Ovary (tissue), 3 donors: ENCODE results near the gene RIMS1.
"Not testable (repeated sequence)": the region's sequence is repeated elsewhere in the genome, so short reads cannot be mapped to it uniquely, and the experiment has no call there.

Experiments
- EP300 ChIP-seq: sonication (generic); formaldehyde crosslinking; IDR thresholded peaks from one replicate; pipeline ENCODE4 v1.6.1; 2017; ENCODE audit warnings: antibody characterized with exemption
- POLR2A ChIP-seq: fragments of 450-650 bp; IDR thresholded peaks from one replicate; pipeline ENCODE4 v1.6.1; 2017; ENCODE audit warnings: antibody characterized with exemption, mild to moderate bottlenecking, moderate library complexity
- TF ChIP-seq, protein P1 (sequence below), 3 donors: fragments of 450-650 bp in 2 of 3; fragments of 200-600 bp in 1 of 3; IDR thresholded peaks; one replicate each; pipeline versions ENCODE4 v1.5.1 to v1.8.0; 2016 to 2022; ENCODE audit warnings: antibody characterized with exemption in 3 of 3, mild to moderate bottlenecking in 1 of 3
- donor health status: DM: no; HTN: no; CAD: no.

DNA sequence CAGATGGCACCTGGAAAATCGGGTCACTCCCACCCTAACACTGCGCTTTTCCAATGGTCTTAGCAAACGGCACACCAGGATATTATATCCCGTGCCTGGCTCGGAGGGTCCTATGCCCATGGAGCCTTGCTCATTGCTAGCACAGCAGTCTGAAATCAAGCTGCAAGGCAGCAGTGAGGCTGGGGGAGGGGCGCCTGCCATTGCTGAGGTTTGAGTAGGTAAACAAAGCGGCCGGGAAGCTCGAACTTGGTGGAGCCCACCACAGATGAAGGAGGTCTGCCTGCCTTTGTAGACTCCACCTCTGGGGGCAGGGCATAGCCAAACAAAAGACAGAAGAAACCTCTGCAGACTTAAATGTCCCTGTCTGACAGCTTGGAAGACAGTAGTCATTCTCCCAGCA is 120.2 kb downstream of the RIMS1 start:
- TF ChIP-seq POLR2A, EP300: not testable (repeated sequence)
- TF ChIP-seq, protein P1, sequence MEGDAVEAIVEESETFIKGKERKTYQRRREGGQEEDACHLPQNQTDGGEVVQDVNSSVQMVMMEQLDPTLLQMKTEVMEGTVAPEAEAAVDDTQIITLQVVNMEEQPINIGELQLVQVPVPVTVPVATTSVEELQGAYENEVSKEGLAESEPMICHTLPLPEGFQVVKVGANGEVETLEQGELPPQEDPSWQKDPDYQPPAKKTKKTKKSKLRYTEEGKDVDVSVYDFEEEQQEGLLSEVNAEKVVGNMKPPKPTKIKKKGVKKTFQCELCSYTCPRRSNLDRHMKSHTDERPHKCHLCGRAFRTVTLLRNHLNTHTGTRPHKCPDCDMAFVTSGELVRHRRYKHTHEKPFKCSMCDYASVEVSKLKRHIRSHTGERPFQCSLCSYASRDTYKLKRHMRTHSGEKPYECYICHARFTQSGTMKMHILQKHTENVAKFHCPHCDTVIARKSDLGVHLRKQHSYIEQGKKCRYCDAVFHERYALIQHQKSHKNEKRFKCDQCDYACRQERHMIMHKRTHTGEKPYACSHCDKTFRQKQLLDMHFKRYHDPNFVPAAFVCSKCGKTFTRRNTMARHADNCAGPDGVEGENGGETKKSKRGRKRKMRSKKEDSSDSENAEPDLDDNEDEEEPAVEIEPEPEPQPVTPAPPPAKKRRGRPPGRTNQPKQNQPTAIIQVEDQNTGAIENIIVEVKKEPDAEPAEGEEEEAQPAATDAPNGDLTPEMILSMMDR (IDR thresholded peaks at IDR 0.05), result not testable (repeated sequence)
